Liver (tissue), 9 donors: Measurements from ENCODE around the gene NT5DC2. TPM values are rescaled to one million over a fixed set of nuclear protein-coding genes. Genes with fewer than 3 reads are reported as not detected.

Experiments used
- DNase-seq: peaks from one replicate; pipeline ENCODE4 v3.0.0-alpha.2; 2017; ENCODE audit warnings: low spot score
- H3K27ac ChIP-seq, 2 donors: one replicate each; pipeline ENCODE4 v1.7.0; 2013; ENCODE audit warnings: inconsistent platforms in 2 of 2, low read length in 2 of 2, control low read depth in 1 of 2, low read depth in 1 of 2, mild to moderate bottlenecking in 1 of 2
- H3K27me3 ChIP-seq, 4 donors: one replicate each; pipeline versions ENCODE4 v1.6.1 to v1.7.0; 2013; ENCODE audit warnings: low read length in 3 of 4, inconsistent platforms in 1 of 4, mild to moderate bottlenecking in 1 of 4, moderate library complexity in 1 of 4; ENCODE audit not compliant: control insufficient read depth in 4 of 4, insufficient read depth in 4 of 4
- H3K36me3 ChIP-seq, 4 donors: one replicate each; pipeline versions ENCODE4 v1.6.1 to v1.7.0; 2013; ENCODE audit warnings: low read length in 3 of 4, mild to moderate bottlenecking in 3 of 4, low read depth in 1 of 4, moderate library complexity in 1 of 4; ENCODE audit not compliant: control insufficient read depth in 4 of 4, insufficient read depth in 3 of 4
- H3K4me1 ChIP-seq, 4 donors: one replicate each; pipeline versions ENCODE4 v1.6.1 to v1.7.0; 2013; ENCODE audit warnings: low read length in 3 of 4, mild to moderate bottlenecking in 3 of 4, moderate library complexity in 1 of 4; ENCODE audit not compliant: control insufficient read depth in 4 of 4, insufficient read depth in 4 of 4
- H3K4me3 ChIP-seq, 3 donors: one replicate each; pipeline versions ENCODE4 v1.6.1 to v1.7.0; 2013; ENCODE audit warnings: low read length in 3 of 3, control low read depth in 1 of 3, low read depth in 1 of 3, mild to moderate bottlenecking in 1 of 3
- H3K9ac ChIP-seq, 2 donors: one replicate each; pipeline ENCODE4 v1.7.0; 2013; ENCODE audit warnings: low read length in 2 of 2, mild to moderate bottlenecking in 2 of 2, moderate library complexity in 2 of 2, control low read depth in 1 of 2, low read depth in 1 of 2
- H3K9me3 ChIP-seq, 4 donors: one replicate each; pipeline versions ENCODE4 v1.6.1 to v1.7.0; 2013; ENCODE audit warnings: low read length in 3 of 4; ENCODE audit not compliant: control insufficient read depth in 4 of 4
- CTCF ChIP-seq: fragments of 150-350 bp; IDR thresholded peaks from 2 replicates; pipeline ENCODE4 v1.5.1; 2017; ENCODE audit warnings: improper control_type of control experiment, low read depth, low read length; ENCODE audit not compliant: missing input control
- EGR1 ChIP-seq, 2 donors: IDR thresholded peaks; 2 replicates each; pipeline ENCODE4 v1.6.1; 2016 to 2018; ENCODE audit warnings: antibody characterized with exemption in 2 of 2, low read depth in 2 of 2
- FOXA1 ChIP-seq: IDR thresholded peaks from 2 replicates; pipeline ENCODE4 v1.6.1; 2016; ENCODE audit warnings: antibody characterized with exemption
- FOXA2 ChIP-seq: IDR thresholded peaks from 2 replicates; pipeline ENCODE4 v1.6.1; 2016; ENCODE audit warnings: antibody characterized with exemption
- GABPA ChIP-seq, 2 donors: IDR thresholded peaks in 1 of 2; conservative IDR thresholded peaks in 1 of 2; 2 replicates each; pipeline ENCODE4 v1.6.1; 2016; ENCODE audit warnings: antibody characterized with exemption in 2 of 2, mild to moderate bottlenecking in 1 of 2, moderate library complexity in 1 of 2
- HNF4A ChIP-seq, 2 donors: conservative IDR thresholded peaks; 2 replicates each; pipeline ENCODE4 v1.6.1; 2016; ENCODE audit warnings: antibody characterized with exemption in 2 of 2, mild to moderate bottlenecking in 2 of 2
- HNF4G ChIP-seq: IDR thresholded peaks from 2 replicates; pipeline ENCODE4 v1.6.1; 2016; ENCODE audit warnings: antibody characterized with exemption
- JUND ChIP-seq, 2 donors: IDR thresholded peaks; 2 replicates each; pipeline ENCODE4 v1.6.1; 2016; ENCODE audit warnings: antibody characterized with exemption in 2 of 2
- MAX ChIP-seq: IDR thresholded peaks from 2 replicates; pipeline ENCODE4 v1.6.1; 2016; ENCODE audit warnings: antibody characterized with exemption
- NR2F2 ChIP-seq: IDR thresholded peaks from 2 replicates; pipeline ENCODE4 v1.6.1; 2016; ENCODE audit warnings: antibody characterized with exemption
- REST ChIP-seq: IDR thresholded peaks from 2 replicates; pipeline ENCODE4 v1.6.1; 2016; ENCODE audit warnings: antibody characterized with exemption, mild to moderate bottlenecking
- SP1 ChIP-seq: IDR thresholded peaks from 2 replicates; pipeline ENCODE4 v1.6.1; 2018; ENCODE audit warnings: antibody characterized with exemption, mild to moderate bottlenecking
- TAF1 ChIP-seq: conservative IDR thresholded peaks from 2 replicates; pipeline ENCODE4 v1.6.1; 2016; ENCODE audit warnings: antibody characterized with exemption, mild to moderate bottlenecking
- YY1 ChIP-seq: IDR thresholded peaks from 2 replicates; pipeline ENCODE4 v1.6.1; 2016; ENCODE audit warnings: antibody characterized with exemption, mild to moderate bottlenecking
- ZBTB33 ChIP-seq: IDR thresholded peaks from 2 replicates; pipeline ENCODE4 v1.6.1; 2016; ENCODE audit warnings: antibody characterized with exemption
- WGBS: extraction: QIAGEN DNeasy Blood & Tissue Kit; methylation state at CpG from one replicate; pipeline ENCODE4 v1.1.7; 2013; 5-methylcytosine and 5-hydroxymethylcytosine counted together
- polyA plus RNA-seq, 2 donors: library from polyadenylated mRNA; stranded (reverse) in 1 of 2; unstranded in 1 of 2; fragments of 200-250 nt in 1 of 2; fragments of >200 nt in 1 of 2; fragmentation: Nextera tagmentation in 1 of 2; extraction: Ambion mirVana in 1 of 2; gene quantifications; one replicate each; pipeline versions ENCODE4 v1.2.1 to v1.2.3, GENCODE V29; 2013 to 2015
- total RNA-seq, 2 donors: library from RNA; depleted of rRNA; stranded (reverse); fragments of >200 nt; gene quantifications; one replicate each; pipeline ENCODE4 v1.2.3, GENCODE V29; 2014
- donor health status: healthy.
- donor health status: healthy.
- donor health status: healthy.
- donor health status: healthy.
- donor health status: healthy.

The NT5DC2 gene
- total and polyA plus RNA-seq, 4 donors: 2.8 to 20.9 (median 3.1) TPM

GRCh38 chr3:52502001-52502400 lies 31.7 kb downstream of the NT5DC2 start:
- Histone ChIP-seq H3K4me1 (peaks cover 0 to 4% (median 0%) of the 10 kb centered on the region in 4 donors), H3K9me3 (no peaks in the 10 kb centered on the region), H3K27me3 (no peaks in the 10 kb centered on the region), H3K27ac (no peak overlapping the region), H3K9ac (no peak overlapping the region), H3K36me3 (no peaks in the 10 kb centered on the region), H3K4me3 (no peak overlapping the region)
- WGBS: 89% methylated on average over 11 of the region's 11 CpGs
- TF ChIP-seq CTCF: no peak
- TF ChIP-seq HNF4A (conservative IDR thresholded peaks at IDR 0.05): no peak
- no peak for TF ChIP-seq TAF1
- no peak for TF ChIP-seq REST
- no peak for TF ChIP-seq JUND (IDR thresholded peaks at IDR 0.05)
- TF ChIP-seq EGR1 (IDR thresholded peaks at IDR 0.05; ENCODE audit: low read depth in 2 of 2): no peak
- TF ChIP-seq SP1: no peak
- TF ChIP-seq HNF4G: no peak
- no peak for TF ChIP-seq GABPA (IDR thresholded peaks at IDR 0.05 in 1 of 2, conservative IDR thresholded peaks at IDR 0.05 in 1 of 2)
- TF ChIP-seq YY1: no peak
- TF ChIP-seq ZBTB33: no peak
- TF ChIP-seq NR2F2: no peak
- no peak for DNase-seq

- 80% methylated on average over 11 of the region's 11 CpGs for WGBS
- H3K27ac ChIP-seq: no peak overlapping the region
- H3K27me3 ChIP-seq: no peaks in the 10 kb centered on the region
- no peak overlapping the region for H3K4me3 ChIP-seq
- H3K36me3 ChIP-seq: no peaks in the 10 kb centered on the region
- no peaks in the 10 kb centered on the region for H3K9me3 ChIP-seq
- no peak overlapping the region for H3K9ac ChIP-seq
- DNase-seq: no peak
- TF ChIP-seq FOXA1 (no peak), JUND (IDR thresholded peaks at IDR 0.05) (no peak), REST (no peak), NR2F2 (no peak), MAX (no peak), HNF4G (no peak), FOXA2 (no peak), EGR1 (IDR thresholded peaks at IDR 0.05; ENCODE audit: low read depth in 2 of 2) (no peak), HNF4A (conservative IDR thresholded peaks at IDR 0.05) (no peak)
- peaks cover 0 to 4% (median 0%) of the 10 kb centered on the region in 4 donors for H3K4me1 ChIP-seq
Measured at GRCh38 chr3:52501046-52501445, 32.6 kb downstream of the NT5DC2 start.
